GM18499 (cell line): Measurements from ENCODE around the gene PRELID1.
"Not testable (repeated sequence)": the region's sequence is repeated elsewhere in the genome, so short reads cannot be mapped to it uniquely, and the experiment has no call there.

Experiments
- ATAC-seq: cut with Tn5 transposase; IDR thresholded peaks from one replicate; pipeline ENCODE4 v1.9.1; 2021; ENCODE audit warnings: moderate number of reproducible peaks; ENCODE audit not compliant: insufficient read depth, unreplicated experiment

PRELID1 gene

GRCh38 chr5:177303121-177303924 is at the start of gene PRELID1, which contains the start of gene RAB24:
TSS of gene PRELID1 (plus strand) at chr5:177303799. CDS start at chr5:177303986, 187 bp downstream.
TSS of gene RAB24 (minus strand) at chr5:177303719. CDS start at chr5:177303288, 431 bp downstream.
- no peak for ATAC-seq

- no peak for ATAC-seq
Measured at GRCh38 chr5:177256296-177256695, 47.3 kb upstream of the PRELID1 start.

- ATAC-seq, result not testable (repeated sequence)
Measured at GRCh38 chr5:177258711-177259110, 44.9 kb upstream of the PRELID1 start.

- ATAC-seq, result no peak
Measured at GRCh38 chr5:177260961-177261360, 42.6 kb upstream of the PRELID1 start.

DNA sequence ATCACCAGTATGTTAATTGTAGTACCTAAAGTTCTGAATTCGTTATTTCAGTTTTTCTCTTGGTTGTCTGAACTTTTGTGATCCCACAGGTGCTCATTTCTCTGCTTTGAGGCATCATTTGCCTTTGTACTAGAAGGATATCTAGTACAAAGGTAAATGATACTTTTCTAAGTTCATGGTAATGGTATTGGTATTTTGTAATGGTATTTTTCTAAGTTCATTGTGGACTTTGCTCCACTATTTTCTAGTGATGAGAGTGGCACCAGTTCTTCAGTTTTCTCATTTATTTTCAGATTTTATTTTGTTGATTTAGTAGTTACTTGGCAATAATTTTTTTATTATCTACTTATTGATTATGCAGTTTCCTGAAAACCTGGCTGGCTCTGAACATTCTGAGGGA is 42.1 kb upstream of the PRELID1 start:
- ATAC-seq, result no peak

DNA sequence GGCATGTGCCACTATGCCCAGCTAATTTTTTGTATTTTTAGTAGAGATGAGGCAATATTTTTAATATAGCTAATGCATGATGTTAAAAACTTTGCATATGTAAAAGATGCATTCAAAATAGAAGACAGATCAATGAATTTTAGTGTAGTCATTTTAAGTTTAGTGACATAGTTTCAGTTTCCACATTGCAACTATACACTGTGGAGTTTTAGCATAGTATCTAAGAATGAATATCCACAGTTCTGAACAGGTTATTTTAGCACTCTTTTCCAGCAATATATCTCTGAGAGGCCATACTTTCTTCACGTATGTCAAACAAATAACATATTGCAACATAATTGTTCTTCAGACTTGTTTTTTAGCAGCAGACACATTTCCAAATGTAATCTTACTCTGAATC is 39.4 kb upstream of the PRELID1 start:
- ATAC-seq, result no peak

- ATAC-seq, result no peak
Measured at GRCh38 chr5:177265395-177265794, 38.2 kb upstream of the PRELID1 start.

DNA sequence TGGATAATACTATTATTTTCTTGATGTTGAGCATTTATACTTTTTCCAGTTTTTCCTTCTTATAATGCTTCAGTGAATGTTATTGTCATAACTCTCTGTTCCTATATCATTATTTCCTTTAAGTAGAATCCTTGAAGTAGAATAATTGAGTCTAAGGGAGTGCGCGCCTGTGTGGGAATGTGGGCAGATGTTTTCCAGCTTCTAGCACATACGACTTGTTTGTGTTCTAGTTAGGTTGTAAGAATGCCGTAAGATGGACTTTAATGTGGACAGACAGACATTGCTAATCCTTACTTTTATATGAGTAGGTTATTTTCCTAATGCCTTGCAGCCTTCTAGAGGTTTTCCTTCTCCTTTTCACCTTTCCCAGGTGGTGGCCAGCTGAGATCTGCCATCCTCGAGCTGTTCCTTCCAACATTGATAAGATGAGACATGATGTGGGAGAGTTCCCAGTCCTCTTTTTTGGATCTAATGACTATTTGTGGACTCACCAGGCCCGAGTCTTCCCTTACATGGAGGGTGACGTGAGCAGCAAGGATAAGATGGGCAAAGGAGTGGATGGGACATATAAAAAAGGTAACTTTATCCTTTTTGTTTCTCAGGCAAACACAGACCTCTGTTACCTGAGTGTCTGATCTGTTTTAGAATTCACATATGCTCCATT is 34.2 kb upstream of the PRELID1 start:
- ATAC-seq, result no peak

GRCh38 chr5:177269976-177270375 is 33.6 kb upstream of the PRELID1 start:
- no peak for ATAC-seq

GRCh38 chr5:177270653-177271052 is 32.9 kb upstream of the PRELID1 start:
- no peak for ATAC-seq

DNA sequence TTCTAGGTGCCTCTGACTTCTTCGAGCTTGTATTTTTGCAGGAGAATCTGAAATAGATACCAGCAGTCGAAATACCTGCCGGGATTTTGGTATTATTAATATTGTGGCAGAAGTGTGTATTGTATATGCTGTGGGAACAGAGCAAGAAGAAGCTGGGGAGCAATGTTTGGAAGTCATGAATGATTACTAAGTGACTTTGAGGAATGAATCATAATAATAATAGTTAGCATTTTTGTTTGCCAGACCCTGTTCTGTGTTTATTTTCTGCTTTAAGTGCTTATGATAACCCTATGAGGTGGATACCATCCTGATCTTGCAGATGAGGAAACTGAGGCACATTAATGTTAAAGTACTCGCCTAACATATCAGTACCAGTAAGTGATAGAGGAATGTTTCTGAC is 32.5 kb upstream of the PRELID1 start:
- no peak for ATAC-seq

- ATAC-seq, result no peak
Measured at GRCh38 chr5:177275883-177276282, 27.7 kb upstream of the PRELID1 start.

DNA sequence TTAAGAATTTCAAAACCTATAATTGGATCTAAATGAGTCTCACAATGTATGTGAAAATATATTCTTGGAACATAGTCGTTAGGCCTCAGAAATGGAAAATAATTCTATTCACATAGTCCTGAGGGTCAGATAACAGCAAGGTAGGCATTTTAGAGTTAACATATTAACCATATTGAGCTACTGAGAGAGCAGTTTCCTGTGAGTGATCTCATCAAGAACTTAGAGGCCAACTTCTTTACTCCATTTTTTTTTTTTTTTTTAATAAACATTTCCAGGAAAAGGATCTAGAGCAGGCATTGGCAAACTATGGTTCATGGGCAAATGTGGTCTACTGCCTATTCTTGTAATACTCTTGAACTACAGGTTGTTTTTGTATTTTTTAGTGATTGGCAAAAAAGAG is 26.7 kb upstream of the PRELID1 start:
- no peak for ATAC-seq

DNA sequence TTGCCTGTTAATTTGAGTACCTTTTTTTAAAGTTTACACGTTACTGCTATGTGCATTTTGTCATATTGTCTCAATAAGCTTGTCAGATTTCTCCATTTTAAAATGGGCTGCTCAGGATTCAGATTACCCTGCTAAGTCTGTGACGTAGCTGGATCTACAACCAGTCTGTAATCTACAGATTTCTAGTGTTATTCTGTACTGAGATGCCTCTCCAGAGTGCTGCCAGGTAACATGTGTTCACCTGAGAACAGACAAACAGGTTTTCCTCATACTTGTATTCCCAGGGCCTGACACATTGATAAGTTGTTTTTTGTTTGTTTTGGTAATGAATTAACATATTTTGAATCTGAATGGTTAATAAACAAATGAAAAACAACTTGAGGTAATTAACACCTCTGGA is 15.4 kb upstream of the PRELID1 start:
- ATAC-seq, result no peak

GRCh38 chr5:177290816-177291596 is 12.6 kb upstream of the PRELID1 start:
- ATAC-seq, result no peak

DNA sequence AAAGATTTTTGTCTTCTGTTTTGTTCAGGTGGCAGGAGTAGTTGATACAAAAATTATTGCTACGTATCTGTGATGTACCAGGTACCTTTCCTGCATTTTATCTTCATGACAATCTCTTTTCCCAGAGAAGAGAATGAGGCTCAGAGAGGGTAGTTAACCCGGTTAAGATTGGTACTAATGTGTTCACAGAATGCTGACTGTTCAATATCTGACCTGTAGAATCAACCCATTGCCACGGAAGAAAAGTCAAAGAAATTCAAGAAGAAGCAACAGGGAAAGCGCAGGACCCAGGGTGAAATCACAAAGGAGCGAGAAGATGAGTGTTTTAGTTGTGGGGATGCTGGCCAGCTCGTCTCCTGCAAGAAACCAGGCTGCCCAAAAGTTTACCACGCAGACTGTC is 11.9 kb upstream of the PRELID1 start:
- ATAC-seq, result no peak

- ATAC-seq, result no peak
Measured at GRCh38 chr5:177293819-177294581, 9.6 kb upstream of the PRELID1 start.

- ATAC-seq, result no peak
Measured at GRCh38 chr5:177294632-177295031, 9.0 kb upstream of the PRELID1 start.

DNA sequence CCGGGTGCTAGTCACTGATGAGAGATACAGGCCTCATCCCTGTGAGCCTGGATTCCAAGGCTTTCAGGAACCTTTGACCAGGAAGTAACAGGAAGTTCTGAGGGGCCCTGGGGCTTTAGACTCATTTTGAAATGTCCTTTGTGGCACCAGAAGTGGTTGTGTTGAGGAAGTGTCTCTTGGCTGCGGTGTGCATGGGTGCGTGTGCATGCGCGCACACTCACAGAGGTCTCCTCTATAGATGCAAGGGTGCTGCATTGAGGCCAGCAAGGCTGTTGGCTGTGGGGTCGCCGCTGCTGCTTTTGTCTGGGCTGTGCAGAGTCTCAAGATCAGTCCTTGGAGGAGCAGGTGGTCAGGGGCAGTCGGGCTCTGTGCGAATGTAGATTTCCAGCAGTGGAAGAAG is 7.7 kb upstream of the PRELID1 start:
- ATAC-seq, result no peak

GRCh38 chr5:177296581-177296980 is 7.0 kb upstream of the PRELID1 start:
- ATAC-seq, result no peak
